HepG2 (cell line): Measurements from ENCODE around the gene PFKFB2. TPM values are rescaled to one million over a fixed set of nuclear protein-coding genes. Genes with fewer than 3 reads are reported as not detected.

Experiments used
- AHDC1 ChIP-seq: sonication (generic); formaldehyde crosslinking; IDR thresholded peaks from 2 replicates; pipeline ENCODE4 v1.5.1; 2020; ENCODE audit warnings: mild to moderate bottlenecking, missing genetic modification reagents, borderline replicate concordance
- CEBPB ChIP-seq: IDR thresholded peaks from 2 replicates; pipeline ENCODE4 v1.6.1; 2011; ENCODE audit warnings: low read depth, low read length, improper control_type of control experiment, borderline replicate concordance
- GABPB1 ChIP-seq: IDR thresholded peaks from 2 replicates; pipeline ENCODE4 v1.6.1; 2016; ENCODE audit warnings: mild to moderate bottlenecking, missing genetic modification reagents, moderate library complexity, missing compliant biosample characterization
- GATA4 ChIP-seq: sonication (generic); IDR thresholded peaks from 2 replicates; pipeline ENCODE4 v1.6.1; 2016; ENCODE audit warnings: antibody characterized with exemption, low read depth, borderline replicate concordance
- HMGXB4 ChIP-seq, 2 experiments: sonication (generic) in 1 of 2; formaldehyde crosslinking in 1 of 2; IDR thresholded peaks; 2 replicates each; pipeline versions ENCODE4 v1.4.0 to v1.6.1; 2018 to 2020; ENCODE audit warnings: missing genetic modification reagents in 2 of 2, borderline replicate concordance in 1 of 2, low read depth in 1 of 2, mild to moderate bottlenecking in 1 of 2, missing biosample characterization in 1 of 2
- HNF4G ChIP-seq, 2 experiments: sonication (generic) in 1 of 2; formaldehyde crosslinking in 1 of 2; IDR thresholded peaks; 2 replicates each; pipeline versions ENCODE4 v1.4.0 to v1.6.1; 2011 to 2020; ENCODE audit warnings: borderline replicate concordance in 2 of 2, low read depth in 2 of 2, mild to moderate bottlenecking in 2 of 2, low read length in 1 of 2, missing genetic modification reagents in 1 of 2, moderate library complexity in 1 of 2
- IRX3 ChIP-seq: sonication (generic); formaldehyde crosslinking; IDR thresholded peaks from 2 replicates; pipeline ENCODE4 v1.8.1; 2023; ENCODE audit warnings: mild to moderate bottlenecking, low read depth, missing genetic modification reagents, borderline replicate concordance
- JUNB ChIP-seq: sonication (generic); formaldehyde crosslinking; IDR thresholded peaks from 2 replicates; pipeline ENCODE4 v1.8.0; 2022; ENCODE audit warnings: missing genetic modification reagents, mild to moderate bottlenecking, borderline replicate concordance
- KMT2A ChIP-seq: sonication (generic); formaldehyde crosslinking; IDR thresholded peaks from 2 replicates; pipeline ENCODE4 v1.4.0; 2020; ENCODE audit warnings: missing genetic modification reagents
- MAZ ChIP-seq, 2 experiments: sonication (generic) in 1 of 2; formaldehyde crosslinking in 1 of 2; IDR thresholded peaks; 2 replicates each; pipeline versions ENCODE4 v1.5.0 to v1.6.1; 2012 to 2020; ENCODE audit warnings: low read depth in 2 of 2, mild to moderate bottlenecking in 2 of 2, borderline replicate concordance in 1 of 2, improper control_type of control experiment in 1 of 2, low read length in 1 of 2, missing genetic modification reagents in 1 of 2, moderate library complexity in 1 of 2
- MED8 ChIP-seq: sonication (generic); formaldehyde crosslinking; IDR thresholded peaks from 2 replicates; pipeline ENCODE4 v1.8.1; 2023; ENCODE audit warnings: mild to moderate bottlenecking, missing genetic modification reagents; ENCODE audit not compliant: insufficient replicate concordance
- NBN ChIP-seq: fragments of 450-650 bp; conservative IDR thresholded peaks from 2 replicates; pipeline ENCODE4 v1.6.1; 2017
- REL ChIP-seq: sonication (generic); formaldehyde crosslinking; conservative IDR thresholded peaks from 2 replicates; pipeline ENCODE4 v1.8.0; 2022; ENCODE audit warnings: mild to moderate bottlenecking, missing genetic modification reagents, moderate library complexity
- RORA ChIP-seq: sonication (generic); formaldehyde crosslinking; IDR thresholded peaks from 2 replicates; pipeline ENCODE4 v1.5.0; 2020; ENCODE audit warnings: mild to moderate bottlenecking, missing genetic modification reagents, moderate library complexity
- ZNF17 ChIP-seq: sonication (generic); formaldehyde crosslinking; IDR thresholded peaks from 2 replicates; pipeline ENCODE4 v1.5.0; 2020; ENCODE audit warnings: mild to moderate bottlenecking, missing genetic modification reagents
- ZNF614 ChIP-seq: IDR thresholded peaks from 2 replicates; pipeline ENCODE4 v1.6.1; 2018; ENCODE audit warnings: missing biosample characterization, missing genetic modification reagents, inconsistent platforms, borderline replicate concordance
- ZNF652 ChIP-seq: IDR thresholded peaks from 2 replicates; pipeline ENCODE4 v1.6.1; 2016; ENCODE audit warnings: low read depth, borderline replicate concordance
- ZNF709 ChIP-seq: sonication (generic); formaldehyde crosslinking; IDR thresholded peaks from 2 replicates; pipeline ENCODE4 v1.5.0; 2020; ENCODE audit warnings: mild to moderate bottlenecking, missing genetic modification reagents
- ZNF766 ChIP-seq: sonication (generic); formaldehyde crosslinking; IDR thresholded peaks from 2 replicates; pipeline ENCODE4 v1.5.0; 2020; ENCODE audit warnings: missing genetic modification reagents, borderline replicate concordance
- ZNF773 ChIP-seq: sonication (generic); formaldehyde crosslinking; IDR thresholded peaks from 2 replicates; pipeline ENCODE4 v1.4.0; 2020; ENCODE audit warnings: missing genetic modification reagents, borderline replicate concordance
- ZNF777 ChIP-seq: sonication (generic); formaldehyde crosslinking; IDR thresholded peaks from 2 replicates; pipeline ENCODE4 v1.4.0; 2020; ENCODE audit warnings: missing genetic modification reagents
- ZNF780A ChIP-seq: sonication (generic); formaldehyde crosslinking; IDR thresholded peaks from 2 replicates; pipeline ENCODE4 v1.8.0; 2022; ENCODE audit warnings: mild to moderate bottlenecking, missing genetic modification reagents, moderate library complexity
- polyA plus RNA-seq, 8 experiments: library from polyadenylated mRNA; depleted of rRNA in 3 of 8; stranded (reverse) in 7 of 8; unstranded in 1 of 8; fragments of >200 nt; fragmentation: Illumina TruSeq in 4 of 8; extraction: Trizol in 4 of 8; gene quantifications; 2 replicates each; pipeline versions ENCODE4 v1.2.1 to v1.2.3, GENCODE V29; 2011 to 2016; ENCODE audit warnings: low read depth in 4 of 8, missing spikeins in 1 of 8, mixed read lengths in 1 of 8; ENCODE audit not compliant: insufficient read depth in 1 of 8
- total RNA-seq, 5 experiments: library from RNA; depleted of rRNA; stranded (reverse); fragments of >200 nt; fragmentation: Illumina TruSeq; extraction: Trizol; gene quantifications; 2 replicates each; pipeline ENCODE4 v1.2.3, GENCODE V29; 2016; ENCODE audit warnings: low read depth in 1 of 5

Gene PFKFB2
- total and polyA plus RNA-seq, 2 of the 13 experiments (the other 11 are each of a cell fraction or from before 2014, with no cell fraction given), result 4.6 to 10.6 TPM

- TF ChIP-seq ZNF766 (CRISPR knock-in tag) (no peak), REL (CRISPR knock-in tag) (no peak), GABPB1 (CRISPR knock-in tag) (no peak), RORA (CRISPR knock-in tag) (no peak), ZNF652 (CRISPR knock-in tag) (no peak; the same call in 1 of the 2 replicates), ZNF777 (CRISPR knock-in tag) (no peak), ZNF773 (CRISPR knock-in tag) (no peak), AHDC1 (CRISPR knock-in tag) (peak; percentile 37; the same call in 1 of the 2 replicates), ZNF709 (no peak), MAZ (IDR thresholded peaks at IDR 0.05; ENCODE audit: borderline replicate concordance, low read depth, low read length) (no peak), MAZ (CRISPR knock-in tag; IDR thresholded peaks at IDR 0.05; ENCODE audit: low read depth) (no peak), NBN (no peak), KMT2A (CRISPR knock-in tag) (no peak), ZNF17 (CRISPR knock-in tag) (no peak), ZNF614 (CRISPR knock-in tag) (no peak; the same call in 1 of the 2 replicates), GATA4 (no peak), CEBPB (no peak), IRX3 (no peak), MED8 (CRISPR knock-in tag) (no peak), HMGXB4 (CRISPR knock-in tag; IDR thresholded peaks at IDR 0.05; ENCODE audit: borderline replicate concordance in 1 of 2, low read depth in 1 of 2) (no peak; a peak in 1 of 4 replicates), HNF4G (IDR thresholded peaks at IDR 0.05; ENCODE audit: borderline replicate concordance, low read depth, low read length) (no peak), HNF4G (CRISPR knock-in tag; IDR thresholded peaks at IDR 0.05; ENCODE audit: borderline replicate concordance, low read depth) (no peak), ZNF780A (no peak), JUNB (no peak)
Measured at GRCh38 chr1:207025146-207025880, 27.8 kb upstream of the PFKFB2 start (continued).
